PFSK-1 (cell line): ENCODE data around the gene MTLN.

Experiments
- FOXP2 ChIP-seq: optimal IDR thresholded peaks from 2 replicates; pipeline ENCODE3; 2011; ENCODE audit warnings: borderline replicate concordance, control low read depth, inconsistent platforms; ENCODE audit not compliant: insufficient read depth; ENCODE audit errors: extremely low read length, extremely low read depth
- POLR2AphosphoS5 ChIP-seq: IDR thresholded peaks from 2 replicates; pipeline ENCODE4 v1.6.1; 2012; ENCODE audit warnings: low read depth, mild to moderate bottlenecking, control low read depth, low read length, moderate library complexity
- REST ChIP-seq, 2 experiments: IDR thresholded peaks; 2 replicates each; pipeline versions ENCODE4 v1.6.1 to v1.8.0; 2011 to 2012; ENCODE audit warnings: low read depth in 2 of 2, low read length in 2 of 2, control low read depth in 1 of 2, inconsistent platforms in 1 of 2, mild to moderate bottlenecking in 1 of 2, moderate library complexity in 1 of 2; ENCODE audit not compliant: insufficient read depth in 1 of 2
- SIN3A ChIP-seq: IDR thresholded peaks from 2 replicates; pipeline ENCODE4 v1.6.1; 2012; ENCODE audit warnings: mild to moderate bottlenecking, low read length, moderate library complexity, borderline replicate concordance; ENCODE audit not compliant: insufficient read depth
- TAF1 ChIP-seq: IDR thresholded peaks from 2 replicates; pipeline ENCODE4 v1.6.1; 2012; ENCODE audit warnings: low read length, control low read depth, borderline replicate concordance; ENCODE audit not compliant: insufficient read depth

MTLN gene

GRCh38 chr2:110198016-110198415 lies 14.3 kb downstream of the MTLN start:
- TF ChIP-seq POLR2AphosphoS5 (no peak), SIN3A (no peak), REST (IDR thresholded peaks at IDR 0.05; ENCODE audit: insufficient read depth in 1 of 2, low read depth in 2 of 2, low read length in 2 of 2) (no peak), FOXP2 (no peak), TAF1 (no peak)

- TF ChIP-seq POLR2AphosphoS5 (no peak), FOXP2 (no peak), REST (IDR thresholded peaks at IDR 0.05; ENCODE audit: insufficient read depth in 1 of 2, low read depth in 2 of 2, low read length in 2 of 2) (no peak), SIN3A (no peak), TAF1 (no peak)
These were observed 14.9 kb downstream of the MTLN start for GRCh38 chr2:110197452-110197851.

- TF ChIP-seq REST (IDR thresholded peaks at IDR 0.05; ENCODE audit: insufficient read depth in 1 of 2, low read depth in 2 of 2, low read length in 2 of 2) (no peak), SIN3A (no peak), TAF1 (no peak), POLR2AphosphoS5 (no peak), FOXP2 (no peak)
These were observed 29.9 kb downstream of the MTLN start for GRCh38 chr2:110182449-110182848.

GRCh38 chr2:110180036-110180435 lies 32.3 kb downstream of the MTLN start:
- TF ChIP-seq SIN3A = no peak
- no peak for TF ChIP-seq FOXP2
- no peak for TF ChIP-seq POLR2AphosphoS5
- TF ChIP-seq TAF1 = no peak
- no peak for TF ChIP-seq REST (IDR thresholded peaks at IDR 0.05; ENCODE audit: insufficient read depth in 1 of 2, low read depth in 2 of 2, low read length in 2 of 2)

GRCh38 chr2:110173523-110173922 lies 38.8 kb downstream of the MTLN start:
- TF ChIP-seq POLR2AphosphoS5 (no peak), REST (IDR thresholded peaks at IDR 0.05; ENCODE audit: insufficient read depth in 1 of 2, low read depth in 2 of 2, low read length in 2 of 2) (no peak), FOXP2 (no peak), SIN3A (no peak)
